Measurements from ENCODE around the gene GLA.

GRCh38 chrX:101362116-101362515, 45.6 kb downstream of the GLA start:
- TF ChIP-seq CTCF (IDR thresholded peaks at IDR 0.05; ENCODE audit: insufficient read depth, low read length, poor library complexity, severe bottlenecking) (no peak), EZH2phosphoT487 (conservative IDR thresholded peaks at IDR 0.05; ENCODE audit: low read length) (no peak)

All from SU-DHL-6 (cell line).